Measurements from ENCODE around the gene DGKH.

GRCh38 chr13:42271337-42272114, 223.1 kb downstream of the DGKH start:
- no peak for TF ChIP-seq POLR2A (IDR thresholded peaks at IDR 0.05)
- TF ChIP-seq, protein P1, sequence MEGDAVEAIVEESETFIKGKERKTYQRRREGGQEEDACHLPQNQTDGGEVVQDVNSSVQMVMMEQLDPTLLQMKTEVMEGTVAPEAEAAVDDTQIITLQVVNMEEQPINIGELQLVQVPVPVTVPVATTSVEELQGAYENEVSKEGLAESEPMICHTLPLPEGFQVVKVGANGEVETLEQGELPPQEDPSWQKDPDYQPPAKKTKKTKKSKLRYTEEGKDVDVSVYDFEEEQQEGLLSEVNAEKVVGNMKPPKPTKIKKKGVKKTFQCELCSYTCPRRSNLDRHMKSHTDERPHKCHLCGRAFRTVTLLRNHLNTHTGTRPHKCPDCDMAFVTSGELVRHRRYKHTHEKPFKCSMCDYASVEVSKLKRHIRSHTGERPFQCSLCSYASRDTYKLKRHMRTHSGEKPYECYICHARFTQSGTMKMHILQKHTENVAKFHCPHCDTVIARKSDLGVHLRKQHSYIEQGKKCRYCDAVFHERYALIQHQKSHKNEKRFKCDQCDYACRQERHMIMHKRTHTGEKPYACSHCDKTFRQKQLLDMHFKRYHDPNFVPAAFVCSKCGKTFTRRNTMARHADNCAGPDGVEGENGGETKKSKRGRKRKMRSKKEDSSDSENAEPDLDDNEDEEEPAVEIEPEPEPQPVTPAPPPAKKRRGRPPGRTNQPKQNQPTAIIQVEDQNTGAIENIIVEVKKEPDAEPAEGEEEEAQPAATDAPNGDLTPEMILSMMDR (IDR thresholded peaks at IDR 0.05): no peak

All from body of pancreas (tissue), 4 donors.